ENCODE results near the gene HIRA.

HIRA gene

DNA sequence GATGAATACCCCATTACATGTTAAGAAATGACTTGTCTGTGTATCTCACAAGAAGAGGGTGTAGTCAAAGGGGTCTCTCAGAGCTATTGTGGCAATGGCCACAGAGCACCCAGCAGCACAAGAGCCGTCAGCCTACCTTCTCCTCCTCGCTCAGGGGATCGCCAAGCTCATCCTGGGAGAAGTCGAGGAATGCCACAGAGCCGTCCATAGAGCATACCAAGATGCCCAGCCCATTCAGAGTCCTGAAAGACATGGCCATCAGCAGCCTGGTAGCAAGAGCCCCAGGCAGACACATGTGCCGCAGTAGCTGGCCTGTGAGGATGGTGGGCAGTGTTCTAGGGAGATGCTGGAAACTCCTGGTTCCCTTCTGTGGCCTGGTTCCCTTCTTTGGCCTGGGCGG lies 44.0 kb downstream of the HIRA start:
- Histone ChIP-seq H3K36me3 (peaks cover 78 to 99% (median 98%) of the 10 kb centered on the region in 3 donors), H3K9me3 (no peaks in the 10 kb centered on the region), H3K27ac (no peak overlapping the region), H3K27me3 (no peaks in the 10 kb centered on the region), H3K4me3 (no peak overlapping the region), H3K4me1 (no peaks in the 10 kb centered on the region)
- TF ChIP-seq CTCF (IDR thresholded peaks at IDR 0.05): no peak
- no peak for DNase-seq
- intact Hi-C loops (cut with DNase I; ENCODE audit: low total_unique reads): no loop called here

GRCh38 chr22:19387038-19387437 lies 44.5 kb downstream of the HIRA start:
- no peaks in the 10 kb centered on the region for H3K27me3 ChIP-seq
- no peak overlapping the region for H3K27ac ChIP-seq
- DNase-seq: no peak
- no peaks in the 10 kb centered on the region for H3K4me1 ChIP-seq
- intact Hi-C loops (cut with DNase I; ENCODE audit: low total_unique reads): no loop called here
- no peak overlapping the region for H3K4me3 ChIP-seq
- H3K9me3 ChIP-seq: no peaks in the 10 kb centered on the region
- no peak for TF ChIP-seq CTCF (IDR thresholded peaks at IDR 0.05)
- H3K36me3 ChIP-seq: peaks cover 78 to 99% (median 98%) of the 10 kb centered on the region in 3 donors

GRCh38 chr22:19386248-19386647 lies 45.3 kb downstream of the HIRA start:
- DNase-seq: no peak
- TF ChIP-seq CTCF (IDR thresholded peaks at IDR 0.05): no peak
- Histone ChIP-seq H3K27me3 (no peaks in the 10 kb centered on the region), H3K4me1 (no peaks in the 10 kb centered on the region), H3K36me3 (peaks cover 74 to 99% (median 93%) of the 10 kb centered on the region in 3 donors), H3K4me3 (no peak overlapping the region), H3K27ac (no peak overlapping the region), H3K9me3 (no peaks in the 10 kb centered on the region)
- intact Hi-C loops (cut with DNase I; ENCODE audit: low total_unique reads): no loop called here

- no peak overlapping the region for H3K27ac ChIP-seq
- intact Hi-C loops (cut with DNase I; ENCODE audit: low total_unique reads): no loop called here
- H3K4me3 ChIP-seq: no peak overlapping the region
- no peaks in the 10 kb centered on the region for H3K4me1 ChIP-seq
- H3K36me3 ChIP-seq: peaks cover 74 to 100% (median 86%) of the 10 kb centered on the region in 3 donors
- H3K27me3 ChIP-seq: no peaks in the 10 kb centered on the region
- TF ChIP-seq CTCF (IDR thresholded peaks at IDR 0.05): no peak
- no peaks in the 10 kb centered on the region for H3K9me3 ChIP-seq
- no peak for DNase-seq
These were observed 46.2 kb downstream of the HIRA start for GRCh38 chr22:19385221-19385906.

- TF ChIP-seq CTCF (IDR thresholded peaks at IDR 0.05): no peak
- Histone ChIP-seq H3K36me3 (peaks cover 64 to 87% (median 75%) of the 10 kb centered on the region in 3 donors), H3K4me1 (no peaks in the 10 kb centered on the region), H3K27ac (no peak overlapping the region), H3K9me3 (no peaks in the 10 kb centered on the region), H3K4me3 (no peak overlapping the region), H3K27me3 (no peaks in the 10 kb centered on the region)
- no peak for DNase-seq
- intact Hi-C loops (cut with DNase I; ENCODE audit: low total_unique reads): no loop called here
These were observed 48.2 kb downstream of the HIRA start for GRCh38 chr22:19383292-19383691.

Data from tibial artery (tissue), 4 donors.